DND-41 (cell line): Measurements from ENCODE around the gene RDH12.

Experiments
- EZH2 ChIP-seq: IDR thresholded peaks from 3 replicates; pipeline ENCODE4 v1.6.1; 2012; ENCODE audit warnings: borderline replicate concordance, low read depth, mild to moderate bottlenecking, moderate library complexity, low read length, inconsistent platforms; ENCODE audit not compliant: severe bottlenecking
- TF ChIP-seq, protein P1 (sequence below): IDR thresholded peaks from 2 replicates; pipeline ENCODE4 v1.5.1; 2012; ENCODE audit warnings: borderline replicate concordance, low read length, moderate library complexity, mild to moderate bottlenecking; ENCODE audit not compliant: poor library complexity, severe bottlenecking; ENCODE audit errors: extremely low read depth

DNA sequence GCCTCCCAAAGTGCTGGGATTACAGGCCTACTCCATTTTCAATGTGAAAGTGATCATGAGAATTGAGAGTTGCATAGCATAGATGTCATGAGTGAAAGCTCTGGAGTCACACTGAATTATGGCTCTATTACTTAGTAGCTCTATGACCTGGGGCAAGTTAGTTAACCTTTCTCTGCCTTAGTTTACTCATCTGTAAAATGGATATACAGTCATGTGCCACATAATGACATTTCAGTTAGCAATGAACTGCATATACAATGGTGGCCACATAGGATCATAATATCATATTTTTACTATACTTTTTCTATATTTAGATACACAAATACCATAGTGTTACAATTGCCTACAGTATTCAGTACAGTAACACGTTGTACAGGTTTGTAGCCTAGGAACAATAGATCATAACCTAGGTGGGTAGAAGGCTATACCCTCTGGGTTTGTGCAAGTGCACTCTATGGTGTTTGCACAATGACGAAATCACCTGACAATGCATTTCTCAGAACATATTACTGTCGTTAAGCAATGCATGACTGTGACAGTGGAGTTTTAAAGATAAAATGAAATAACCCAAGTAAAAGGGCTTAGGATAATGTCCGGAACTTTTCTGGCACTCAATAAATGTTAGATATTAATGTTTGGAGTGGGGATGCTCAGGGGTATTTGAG lies 61.6 kb downstream of the RDH12 start:
- TF ChIP-seq, protein P1, sequence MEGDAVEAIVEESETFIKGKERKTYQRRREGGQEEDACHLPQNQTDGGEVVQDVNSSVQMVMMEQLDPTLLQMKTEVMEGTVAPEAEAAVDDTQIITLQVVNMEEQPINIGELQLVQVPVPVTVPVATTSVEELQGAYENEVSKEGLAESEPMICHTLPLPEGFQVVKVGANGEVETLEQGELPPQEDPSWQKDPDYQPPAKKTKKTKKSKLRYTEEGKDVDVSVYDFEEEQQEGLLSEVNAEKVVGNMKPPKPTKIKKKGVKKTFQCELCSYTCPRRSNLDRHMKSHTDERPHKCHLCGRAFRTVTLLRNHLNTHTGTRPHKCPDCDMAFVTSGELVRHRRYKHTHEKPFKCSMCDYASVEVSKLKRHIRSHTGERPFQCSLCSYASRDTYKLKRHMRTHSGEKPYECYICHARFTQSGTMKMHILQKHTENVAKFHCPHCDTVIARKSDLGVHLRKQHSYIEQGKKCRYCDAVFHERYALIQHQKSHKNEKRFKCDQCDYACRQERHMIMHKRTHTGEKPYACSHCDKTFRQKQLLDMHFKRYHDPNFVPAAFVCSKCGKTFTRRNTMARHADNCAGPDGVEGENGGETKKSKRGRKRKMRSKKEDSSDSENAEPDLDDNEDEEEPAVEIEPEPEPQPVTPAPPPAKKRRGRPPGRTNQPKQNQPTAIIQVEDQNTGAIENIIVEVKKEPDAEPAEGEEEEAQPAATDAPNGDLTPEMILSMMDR, result no peak
- no peak for TF ChIP-seq EZH2
